GM19238 (cell line): ENCODE measurements around the gene PHYH.
"Not testable (repeated sequence)": the region's sequence is repeated elsewhere in the genome, so short reads cannot be mapped to it uniquely, and the experiment has no call there.

Source experiments
- DNase-seq: peaks from one replicate; pipeline ENCODE4 v3.0.0; 2011; ENCODE audit warnings: low spot score; ENCODE audit not compliant: insufficient read length

Gene PHYH

GRCh38 chr10:13299437-13300287 is at the start of gene PHYH:
Gene PHYH (minus strand): TSS chr10:13300064. CDS start chr10:13300042, 22 bp downstream.
- DNase-seq, result peak; percentile 74

GRCh38 chr10:13348216-13349017 is 48.6 kb upstream of the PHYH start, which contains the start of gene SEPHS1:
Gene SEPHS1 (minus strand): TSS chr10:13348293. CDS start chr10:13344950, 3,343 bp downstream.
- peak; percentile 85 for DNase-seq

- DNase-seq, result peak; percentile 80
Measured at GRCh38 chr10:13347500-13348156, 47.8 kb upstream of the PHYH start.

- DNase-seq, result no peak
Measured at GRCh38 chr10:13347043-13347499, 47.2 kb upstream of the PHYH start.

- DNase-seq, result no peak
Measured at GRCh38 chr10:13346283-13347042, 46.6 kb upstream of the PHYH start.

- no peak for DNase-seq
Measured at GRCh38 chr10:13340626-13341376, 40.9 kb upstream of the PHYH start.

DNA sequence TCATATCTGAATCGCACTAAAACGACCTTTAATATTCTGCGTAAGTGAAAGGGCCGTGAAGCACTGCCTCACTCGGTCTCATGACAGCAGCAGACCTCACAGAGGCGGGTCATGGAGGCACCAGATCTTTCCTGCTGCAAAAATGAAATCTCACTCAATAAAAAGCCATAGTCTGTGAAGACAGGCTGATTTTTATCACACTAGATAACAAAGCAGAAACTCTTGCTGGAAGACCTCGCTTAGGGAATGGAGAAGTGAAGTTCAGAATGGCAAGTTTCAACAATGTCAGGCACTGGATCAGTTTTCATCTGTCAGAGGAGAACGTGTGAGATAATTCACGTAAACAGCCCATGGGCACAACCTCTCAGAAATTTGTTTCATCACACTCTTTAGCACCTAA is 40.2 kb upstream of the PHYH start:
- DNase-seq, result no peak

GRCh38 chr10:13338390-13339110 is 38.7 kb upstream of the PHYH start:
- DNase-seq, result no peak

GRCh38 chr10:13337827-13338196 is 37.9 kb upstream of the PHYH start:
- no peak for DNase-seq

GRCh38 chr10:13337128-13337826 is 37.4 kb upstream of the PHYH start:
- DNase-seq, result no peak

DNA sequence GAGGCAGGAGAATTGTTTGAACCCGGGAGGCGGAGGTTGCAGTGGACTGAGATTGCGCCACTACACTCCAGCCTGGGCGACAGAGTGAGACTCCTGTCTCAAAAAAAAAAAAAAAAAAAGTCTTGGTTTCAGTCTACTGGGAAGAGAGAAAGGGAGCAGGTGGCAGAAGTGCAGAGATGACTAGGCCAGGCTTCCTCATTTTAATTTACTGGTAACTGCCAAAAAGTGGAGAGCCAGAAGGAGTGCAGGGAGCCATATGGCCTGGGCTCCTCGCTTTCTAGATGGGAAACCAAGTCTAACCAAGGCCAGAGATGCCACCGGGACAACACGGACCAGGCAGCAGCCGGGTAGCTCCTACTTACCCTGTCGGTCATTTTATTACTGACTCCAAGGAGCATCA is 36.0 kb upstream of the PHYH start:
- DNase-seq, result no peak

- DNase-seq, result no peak
Measured at GRCh38 chr10:13334556-13334955, 34.7 kb upstream of the PHYH start.

GRCh38 chr10:13331646-13332045 is 31.8 kb upstream of the PHYH start:
- no peak for DNase-seq

- DNase-seq, result not testable (repeated sequence)
Measured at GRCh38 chr10:13330980-13331379, 31.1 kb upstream of the PHYH start.

- DNase-seq, result no peak
Measured at GRCh38 chr10:13329565-13329964, 29.7 kb upstream of the PHYH start.

DNA sequence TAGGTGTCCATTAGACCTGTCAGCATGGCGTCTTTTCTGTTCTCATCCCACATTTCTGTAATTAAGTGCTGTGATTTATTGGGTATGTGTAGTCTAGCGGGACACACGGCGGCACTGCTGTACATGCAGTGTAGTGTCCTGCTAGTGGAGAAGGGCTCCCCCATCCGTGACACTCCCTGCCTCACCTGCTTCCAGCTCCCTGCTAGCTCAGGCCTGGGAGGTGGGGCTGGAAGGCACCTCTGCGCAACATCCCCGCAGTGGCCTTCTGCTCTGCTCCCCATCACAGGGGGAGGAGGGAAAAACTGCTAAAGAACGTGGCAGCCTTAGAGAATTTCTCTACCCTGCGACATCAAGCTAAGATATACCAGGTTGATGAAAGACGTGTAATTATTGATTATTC is 28.7 kb upstream of the PHYH start:
- DNase-seq, result no peak

DNA sequence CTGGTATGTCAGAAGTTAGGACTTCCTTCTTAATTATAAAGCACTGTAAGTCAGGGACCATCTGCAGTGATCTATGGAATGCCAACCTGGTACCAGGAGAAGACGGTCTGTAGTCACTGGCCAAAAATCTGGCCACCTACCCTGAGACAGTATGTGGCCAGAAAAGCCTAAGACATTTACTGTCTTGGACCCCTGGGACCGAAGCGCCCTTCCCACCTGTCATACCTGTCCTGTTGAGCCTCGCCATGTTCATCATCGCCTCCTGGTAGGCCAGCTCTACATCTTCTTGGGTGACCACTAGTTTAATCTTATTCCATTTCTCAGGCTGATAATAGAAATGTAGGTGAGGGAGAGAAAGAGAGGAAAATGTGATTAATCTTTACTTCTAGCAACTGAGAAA is 28.3 kb upstream of the PHYH start:
- DNase-seq, result no peak

GRCh38 chr10:13327534-13327933 is 27.7 kb upstream of the PHYH start:
- DNase-seq, result no peak

- no peak for DNase-seq
Measured at GRCh38 chr10:13322615-13323148, 22.8 kb upstream of the PHYH start.
